ENCODE data around the gene RABGGTA. TPM values are rescaled to one million over a fixed set of nuclear protein-coding genes. Genes with fewer than 3 reads are reported as not detected.

The RABGGTA gene
- total and polyA plus RNA-seq, 2 donors (not counting 1 experiment from before 2014, with no cell fraction given) = 15.1 to 21.0 TPM

- no peak overlapping the region for H3K4me3 ChIP-seq (replicated peaks in 1 of 4; ENCODE audit: control extremely low read depth in 1 of 4, insufficient read depth in 1 of 4, low read depth in 3 of 4, low read length in 4 of 4)
- H3K27ac ChIP-seq (ENCODE audit: insufficient read depth, low read length) = no peak overlapping the region
- no peaks in the 10 kb centered on the region for H3K4me1 ChIP-seq (ENCODE audit: control insufficient read depth, extremely low read depth, insufficient read depth, low read length)
- DNase-seq (ENCODE audit: low read depth in 2 of 2) = no peak
- H3K9me3 ChIP-seq (ENCODE audit: control insufficient read depth, insufficient read depth, low read depth, low read length) = no peaks in the 10 kb centered on the region
- no peak overlapping the region for H2AFZ ChIP-seq (ENCODE audit: low read length)
- no peaks in the 10 kb centered on the region for H3K36me3 ChIP-seq (ENCODE audit: control insufficient read depth, insufficient read depth, low read length)
- no peaks in the 10 kb centered on the region for H3K79me2 ChIP-seq (ENCODE audit: control insufficient read depth, insufficient read depth, low read length)
- H4K20me1 ChIP-seq (ENCODE audit: control insufficient read depth, extremely low read depth, insufficient read depth, low read length) = no peaks in the 10 kb centered on the region
- H3K9ac ChIP-seq (ENCODE audit: insufficient read depth, low read length) = no peak overlapping the region
- H3K27me3 ChIP-seq (ENCODE audit: control insufficient read depth, insufficient read depth, low read length) = no peaks in the 10 kb centered on the region
- TF ChIP-seq EZH2 (IDR thresholded peaks at IDR 0.05; ENCODE audit: low read length, missing control alignments) = no peak
- TF ChIP-seq, protein P1, sequence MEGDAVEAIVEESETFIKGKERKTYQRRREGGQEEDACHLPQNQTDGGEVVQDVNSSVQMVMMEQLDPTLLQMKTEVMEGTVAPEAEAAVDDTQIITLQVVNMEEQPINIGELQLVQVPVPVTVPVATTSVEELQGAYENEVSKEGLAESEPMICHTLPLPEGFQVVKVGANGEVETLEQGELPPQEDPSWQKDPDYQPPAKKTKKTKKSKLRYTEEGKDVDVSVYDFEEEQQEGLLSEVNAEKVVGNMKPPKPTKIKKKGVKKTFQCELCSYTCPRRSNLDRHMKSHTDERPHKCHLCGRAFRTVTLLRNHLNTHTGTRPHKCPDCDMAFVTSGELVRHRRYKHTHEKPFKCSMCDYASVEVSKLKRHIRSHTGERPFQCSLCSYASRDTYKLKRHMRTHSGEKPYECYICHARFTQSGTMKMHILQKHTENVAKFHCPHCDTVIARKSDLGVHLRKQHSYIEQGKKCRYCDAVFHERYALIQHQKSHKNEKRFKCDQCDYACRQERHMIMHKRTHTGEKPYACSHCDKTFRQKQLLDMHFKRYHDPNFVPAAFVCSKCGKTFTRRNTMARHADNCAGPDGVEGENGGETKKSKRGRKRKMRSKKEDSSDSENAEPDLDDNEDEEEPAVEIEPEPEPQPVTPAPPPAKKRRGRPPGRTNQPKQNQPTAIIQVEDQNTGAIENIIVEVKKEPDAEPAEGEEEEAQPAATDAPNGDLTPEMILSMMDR (conservative IDR thresholded peaks at IDR 0.05 in 1 of 2, IDR thresholded peaks at IDR 0.05 in 1 of 2; ENCODE audit: low read depth in 1 of 2, low read length in 2 of 2) = no peak
- H3K4me2 ChIP-seq (ENCODE audit: extremely low read depth, insufficient read depth, low read length) = no peak overlapping the region
These were observed 11.3 kb upstream of the RABGGTA start for GRCh38 chr14:24282736-24283135.

- Histone ChIP-seq H3K27ac (ENCODE audit: insufficient read depth, low read length) (no peak overlapping the region), H3K4me1 (ENCODE audit: control insufficient read depth, extremely low read depth, insufficient read depth, low read length) (no peaks in the 10 kb centered on the region), H3K4me3 (replicated peaks in 1 of 4; ENCODE audit: control extremely low read depth in 1 of 4, insufficient read depth in 1 of 4, low read depth in 3 of 4, low read length in 4 of 4) (no peak overlapping the region), H3K79me2 (ENCODE audit: control insufficient read depth, insufficient read depth, low read length) (no peaks in the 10 kb centered on the region), H3K4me2 (ENCODE audit: extremely low read depth, insufficient read depth, low read length) (no peak overlapping the region), H3K36me3 (ENCODE audit: control insufficient read depth, insufficient read depth, low read length) (no peaks in the 10 kb centered on the region), H3K27me3 (ENCODE audit: control insufficient read depth, insufficient read depth, low read length) (no peaks in the 10 kb centered on the region), H3K9me3 (ENCODE audit: control insufficient read depth, insufficient read depth, low read depth, low read length) (no peaks in the 10 kb centered on the region), H3K9ac (ENCODE audit: insufficient read depth, low read length) (no peak overlapping the region), H4K20me1 (ENCODE audit: control insufficient read depth, extremely low read depth, insufficient read depth, low read length) (no peaks in the 10 kb centered on the region), H2AFZ (ENCODE audit: low read length) (no peak overlapping the region)
- no peak for DNase-seq (ENCODE audit: low read depth in 2 of 2)
- no peak for TF ChIP-seq EZH2 (IDR thresholded peaks at IDR 0.05; ENCODE audit: low read length, missing control alignments)
- TF ChIP-seq, protein P1 (conservative IDR thresholded peaks at IDR 0.05 in 1 of 2, IDR thresholded peaks at IDR 0.05 in 1 of 2; ENCODE audit: low read depth in 1 of 2, low read length in 2 of 2) = no peak
These were observed 10.2 kb upstream of the RABGGTA start for GRCh38 chr14:24281636-24282035.

DNA sequence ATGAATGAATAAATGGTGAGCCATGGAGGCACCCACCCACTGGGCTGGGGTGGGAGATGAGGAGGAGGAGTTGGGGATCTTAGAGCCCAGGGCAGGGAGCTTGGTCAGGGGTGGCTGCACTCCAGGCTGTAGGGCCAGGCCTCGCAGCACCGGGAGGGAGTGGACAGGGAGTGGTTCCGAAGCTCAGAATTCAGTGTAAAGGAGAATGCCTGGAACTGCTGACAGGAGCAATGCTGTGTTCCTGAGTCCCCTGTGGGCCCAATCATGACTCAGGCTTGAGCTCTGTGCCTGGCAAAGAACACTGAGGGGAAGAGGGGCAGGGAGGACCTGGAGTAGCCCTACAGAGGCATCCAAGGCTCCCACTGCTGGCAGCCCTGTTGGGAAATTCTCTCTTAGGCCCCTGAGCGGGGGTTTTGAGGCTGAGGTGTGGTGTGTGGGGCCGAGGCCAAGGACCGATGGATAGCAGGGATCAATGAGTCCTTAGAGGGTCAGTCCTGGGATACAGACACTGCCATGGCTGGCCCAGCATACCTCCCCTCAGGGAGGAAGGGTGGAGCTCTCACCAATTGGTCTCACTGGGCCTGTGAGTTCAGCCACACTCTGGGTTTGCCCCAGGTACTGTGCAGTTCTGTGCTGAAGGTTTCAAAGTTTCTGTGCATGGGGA is 9.5 kb upstream of the RABGGTA start:
- H3K36me3 ChIP-seq (ENCODE audit: control insufficient read depth, insufficient read depth, low read length) = no peaks in the 10 kb centered on the region
- no peak overlapping the region for H3K4me3 ChIP-seq (replicated peaks in 1 of 4; ENCODE audit: control extremely low read depth in 1 of 4, insufficient read depth in 1 of 4, low read depth in 3 of 4, low read length in 4 of 4)
- DNase-seq (ENCODE audit: low read depth in 2 of 2) = no peak
- TF ChIP-seq, protein P1 (conservative IDR thresholded peaks at IDR 0.05 in 1 of 2, IDR thresholded peaks at IDR 0.05 in 1 of 2; ENCODE audit: low read depth in 1 of 2, low read length in 2 of 2) = no peak
- no peak for TF ChIP-seq EZH2 (IDR thresholded peaks at IDR 0.05; ENCODE audit: low read length, missing control alignments)
- H3K9ac ChIP-seq (ENCODE audit: insufficient read depth, low read length) = no peak overlapping the region
- H3K4me2 ChIP-seq (ENCODE audit: extremely low read depth, insufficient read depth, low read length) = no peak overlapping the region
- no peak overlapping the region for H2AFZ ChIP-seq (ENCODE audit: low read length)
- H3K27ac ChIP-seq (ENCODE audit: insufficient read depth, low read length) = no peak overlapping the region
- no peaks in the 10 kb centered on the region for H3K79me2 ChIP-seq (ENCODE audit: control insufficient read depth, insufficient read depth, low read length)
- no peaks in the 10 kb centered on the region for H4K20me1 ChIP-seq (ENCODE audit: control insufficient read depth, extremely low read depth, insufficient read depth, low read length)
- H3K4me1 ChIP-seq (ENCODE audit: control insufficient read depth, extremely low read depth, insufficient read depth, low read length) = no peaks in the 10 kb centered on the region
- no peaks in the 10 kb centered on the region for H3K9me3 ChIP-seq (ENCODE audit: control insufficient read depth, insufficient read depth, low read depth, low read length)
- no peaks in the 10 kb centered on the region for H3K27me3 ChIP-seq (ENCODE audit: control insufficient read depth, insufficient read depth, low read length)
